Thyroid gland (tissue), 4 donors: ENCODE results near the gene SERTM2.

Experiments
- CTCF ChIP-seq, 6 experiments: fragments of 200-600 bp in 3 of 6; fragments of 450-650 bp in 3 of 6; sonication (generic) in 3 of 6; IDR thresholded peaks; one replicate each; pipeline ENCODE4 v1.5.1; 2016 to 2019; ENCODE audit warnings: antibody characterized with exemption in 6 of 6, mild to moderate bottlenecking in 2 of 6, inconsistent platforms in 1 of 6, moderate library complexity in 1 of 6
- POLR2A ChIP-seq, 2 donors: fragments of 450-650 bp; IDR thresholded peaks; one replicate each; pipeline ENCODE4 v1.6.1; 2017; ENCODE audit warnings: antibody characterized with exemption in 2 of 2, mild to moderate bottlenecking in 2 of 2, moderate library complexity in 1 of 2

GRCh38 chrX:111465669-111466068 is 45.8 kb upstream of the SERTM2 start:
- TF ChIP-seq CTCF (IDR thresholded peaks at IDR 0.05) (no peak), POLR2A (IDR thresholded peaks at IDR 0.05) (no peak)
